ENCODE measurements around the gene GALNT9.
"Not testable (repeated sequence)": the region's sequence is repeated elsewhere in the genome, so short reads cannot be mapped to it uniquely, and the experiment has no call there.

Gene GALNT9

DNA sequence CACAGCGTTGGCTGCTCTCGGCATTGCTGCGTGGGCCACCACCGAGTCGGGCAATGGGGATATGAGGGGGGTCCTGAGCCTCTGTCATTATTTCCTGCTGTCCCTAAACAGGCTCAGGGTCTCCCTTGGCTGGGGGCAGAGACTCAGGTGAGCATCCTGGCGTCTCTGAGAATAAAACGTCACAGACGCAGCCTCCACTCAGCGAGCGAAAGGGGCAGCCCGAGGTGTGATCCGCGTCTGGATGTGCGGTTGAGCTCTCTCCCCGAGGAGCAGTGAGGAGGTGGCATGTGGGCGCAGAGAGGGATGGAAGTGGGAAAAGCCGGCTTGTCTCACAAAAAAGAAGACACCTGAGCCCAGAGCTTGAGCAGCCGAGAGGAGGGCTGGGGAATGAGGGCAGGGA, 62.6 kb downstream of the GALNT9 start:
- no peaks in the 10 kb centered on the region for H3K9me3 Mint-ChIP-seq

DNA sequence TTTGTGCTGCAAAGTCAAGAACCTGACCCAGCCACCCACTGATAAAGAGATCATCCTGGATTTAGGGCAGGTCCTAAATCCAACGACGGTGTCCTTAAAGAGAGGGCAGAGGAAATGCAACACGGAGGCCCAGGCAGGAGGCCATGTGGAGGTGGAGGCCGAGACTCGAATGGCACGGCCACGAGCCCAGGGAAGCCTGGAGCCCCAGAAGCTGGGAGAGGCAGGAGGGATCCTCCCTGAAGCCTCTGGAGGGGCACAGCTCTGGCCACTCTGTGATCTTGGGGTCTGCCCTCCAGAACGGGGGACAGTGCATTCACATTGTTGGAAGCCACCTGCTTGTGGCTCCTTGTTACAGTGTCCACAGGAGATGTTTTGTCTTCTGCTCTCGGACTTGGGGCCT, 63.0 kb downstream of the GALNT9 start:
- H3K4me3 Mint-ChIP-seq = no peak overlapping the region
- no peaks in the 10 kb centered on the region for H3K27me3 Mint-ChIP-seq (ENCODE audit: low read depth)
- DNase-seq (ENCODE audit: low spot score) = no peak
- H3K27ac Mint-ChIP-seq = no peak overlapping the region
- no peaks in the 10 kb centered on the region for H3K9me3 Mint-ChIP-seq
- no peaks in the 10 kb centered on the region for H3K36me3 Mint-ChIP-seq (ENCODE audit: low read depth)
- H3K4me1 Mint-ChIP-seq (ENCODE audit: low read depth) = no peaks in the 10 kb centered on the region

More for the DNA sequence above, 62.6 kb downstream of the GALNT9 start:
- Mint-ChIP-seq H3K4me3 (no peak overlapping the region), H3K27me3 (ENCODE audit: low read depth) (no peaks in the 10 kb centered on the region), H3K27ac (no peak overlapping the region), H3K4me1 (ENCODE audit: low read depth) (no peaks in the 10 kb centered on the region), H3K36me3 (ENCODE audit: low read depth) (no peaks in the 10 kb centered on the region)
- DNase-seq (ENCODE audit: low spot score) = no peak

GRCh38 chr12:132265822-132266221, 63.6 kb downstream of the GALNT9 start:
- H3K4me1 Mint-ChIP-seq (ENCODE audit: low read depth); H3K36me3 Mint-ChIP-seq (ENCODE audit: low read depth); H3K9me3 Mint-ChIP-seq; H3K27me3 Mint-ChIP-seq (ENCODE audit: low read depth); H3K4me3 Mint-ChIP-seq; H3K27ac Mint-ChIP-seq; DNase-seq (ENCODE audit: low spot score): not testable (repeated sequence)

DNA sequence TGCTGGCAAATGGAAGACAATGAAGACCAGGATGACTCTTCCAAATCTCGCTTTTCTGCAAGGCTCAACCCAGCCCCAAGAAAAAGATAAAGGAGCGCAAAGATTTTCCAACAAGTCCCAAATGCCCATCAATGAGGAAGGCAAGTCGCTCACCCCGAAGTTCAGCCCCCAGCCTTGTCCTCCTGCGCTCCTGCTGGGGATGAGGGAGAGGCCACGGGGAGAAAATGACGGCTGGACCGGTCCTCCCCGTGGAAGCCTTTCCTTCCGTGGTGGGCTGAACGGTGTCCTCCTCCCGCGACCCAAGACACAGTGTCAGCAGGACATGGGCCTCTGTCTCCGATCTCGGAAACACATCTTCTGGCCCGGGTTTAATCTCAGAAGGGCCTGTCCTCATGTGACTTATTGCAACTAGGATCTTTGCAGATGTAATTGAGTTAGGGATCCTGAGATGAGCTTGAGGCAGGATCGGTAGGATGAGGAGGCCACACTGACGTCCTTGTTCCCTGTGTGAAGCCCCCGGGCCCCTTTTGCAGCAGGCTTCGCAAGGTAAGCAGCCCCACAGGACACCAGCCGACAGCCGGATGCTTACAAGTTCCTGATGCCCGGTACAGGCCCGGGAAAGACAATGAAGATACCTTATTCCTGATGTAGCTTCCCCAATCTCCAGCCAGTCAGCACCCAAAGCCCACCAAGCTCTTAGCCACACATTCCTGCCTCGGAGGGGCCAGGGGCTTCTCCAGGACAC, 64.2 kb downstream of the GALNT9 start:
- Mint-ChIP-seq H3K36me3 (ENCODE audit: low read depth) (no peaks in the 10 kb centered on the region), H3K27ac (no peak overlapping the region), H3K27me3 (ENCODE audit: low read depth) (no peaks in the 10 kb centered on the region)

GRCh38 chr12:132264086-132265010, 65.0 kb downstream of the GALNT9 start:
- no peak overlapping the region for H3K27ac Mint-ChIP-seq

More for the DNA sequence above, 64.2 kb downstream of the GALNT9 start:
- DNase-seq (ENCODE audit: low spot score) = no peak
- Mint-ChIP-seq H3K4me1 (ENCODE audit: low read depth) (no peaks in the 10 kb centered on the region), H3K4me3 (no peak overlapping the region), H3K9me3 (no peaks in the 10 kb centered on the region)

GRCh38 chr12:132263451-132264049, 65.8 kb downstream of the GALNT9 start:
- Mint-ChIP-seq H3K4me3 (no peak overlapping the region), H3K4me1 (ENCODE audit: low read depth) (no peaks in the 10 kb centered on the region), H3K9me3 (no peaks in the 10 kb centered on the region), H3K27me3 (ENCODE audit: low read depth) (no peaks in the 10 kb centered on the region), H3K27ac (no peak overlapping the region), H3K36me3 (ENCODE audit: low read depth) (no peaks in the 10 kb centered on the region)
- no peak for DNase-seq (ENCODE audit: low spot score)

More at GRCh38 chr12:132264086-132265010, 65.0 kb downstream of the GALNT9 start:
- Mint-ChIP-seq H3K4me3 (no peak overlapping the region), H3K36me3 (ENCODE audit: low read depth) (no peaks in the 10 kb centered on the region), H3K4me1 (ENCODE audit: low read depth) (no peaks in the 10 kb centered on the region), H3K9me3 (no peaks in the 10 kb centered on the region), H3K27me3 (ENCODE audit: low read depth) (no peaks in the 10 kb centered on the region)
- DNase-seq (ENCODE audit: low spot score) = no peak

GRCh38 chr12:132263061-132263360, 66.4 kb downstream of the GALNT9 start:
- DNase-seq (ENCODE audit: low spot score) = no peak
- no peaks in the 10 kb centered on the region for H3K36me3 Mint-ChIP-seq (ENCODE audit: low read depth)
- H3K9me3 Mint-ChIP-seq = no peaks in the 10 kb centered on the region
- no peaks in the 10 kb centered on the region for H3K27me3 Mint-ChIP-seq (ENCODE audit: low read depth)
- H3K27ac Mint-ChIP-seq = no peak overlapping the region
- H3K4me1 Mint-ChIP-seq (ENCODE audit: low read depth) = no peaks in the 10 kb centered on the region
- H3K4me3 Mint-ChIP-seq = no peak overlapping the region

- Mint-ChIP-seq H3K27me3 (ENCODE audit: low read depth) (no peaks in the 10 kb centered on the region), H3K9me3 (no peaks in the 10 kb centered on the region), H3K36me3 (ENCODE audit: low read depth) (no peaks in the 10 kb centered on the region), H3K27ac (no peak overlapping the region), H3K4me3 (no peak overlapping the region), H3K4me1 (ENCODE audit: low read depth) (no peaks in the 10 kb centered on the region)
- no peak for DNase-seq (ENCODE audit: low spot score)
These were observed 66.9 kb downstream of the GALNT9 start for GRCh38 chr12:132262256-132263060.

DNA sequence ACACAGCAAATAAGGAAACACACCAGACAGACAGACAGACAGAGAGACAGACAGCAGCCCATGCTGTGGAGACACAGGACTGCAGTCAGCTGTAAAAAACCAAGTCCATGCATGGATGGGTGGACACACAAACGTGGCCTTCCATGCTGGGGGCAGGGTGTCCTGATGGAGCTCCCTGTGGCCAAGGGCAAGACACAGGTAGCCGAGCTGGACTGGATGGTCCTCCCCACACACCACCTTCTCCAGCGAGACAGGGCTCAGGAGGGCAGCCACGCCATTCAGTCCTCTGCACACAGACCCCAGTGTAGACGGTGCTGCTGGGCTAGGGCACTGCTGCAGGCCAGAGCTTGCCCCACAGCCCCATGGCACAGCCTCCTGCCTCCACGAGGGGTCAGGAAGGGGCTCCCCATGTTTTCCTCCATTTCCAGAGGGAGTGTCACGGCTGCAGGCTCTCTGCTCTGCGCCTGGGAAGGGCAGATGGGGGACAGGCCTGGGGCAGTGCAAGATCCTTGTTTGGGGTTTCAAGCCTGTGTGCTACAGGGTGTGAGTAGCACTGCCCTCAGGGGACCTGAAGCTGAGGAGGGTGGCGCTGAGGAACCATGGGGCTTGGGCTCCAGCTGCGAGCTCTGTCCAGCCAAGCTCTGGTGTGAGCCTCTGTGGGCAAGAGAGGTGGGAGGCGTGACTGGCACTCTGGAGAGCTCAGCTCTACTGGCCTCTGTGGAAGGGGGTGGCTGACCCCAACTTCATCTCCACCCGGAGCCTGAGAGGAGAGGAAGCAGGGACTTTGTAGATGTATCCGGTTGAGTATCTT, 67.9 kb downstream of the GALNT9 start:
- H3K27me3 Mint-ChIP-seq (ENCODE audit: low read depth) = no peaks in the 10 kb centered on the region
- no peak overlapping the region for H3K27ac Mint-ChIP-seq
- no peak overlapping the region for H3K4me3 Mint-ChIP-seq
- DNase-seq (ENCODE audit: low spot score) = no peak
- no peaks in the 10 kb centered on the region for H3K4me1 Mint-ChIP-seq (ENCODE audit: low read depth)
- H3K9me3 Mint-ChIP-seq = no peaks in the 10 kb centered on the region
- no peaks in the 10 kb centered on the region for H3K36me3 Mint-ChIP-seq (ENCODE audit: low read depth)

GRCh38 chr12:132260721-132261120, 68.7 kb downstream of the GALNT9 start:
- H3K27me3 Mint-ChIP-seq (ENCODE audit: low read depth) = no peaks in the 10 kb centered on the region
- no peak for DNase-seq (ENCODE audit: low spot score)
- H3K9me3 Mint-ChIP-seq = no peaks in the 10 kb centered on the region
- no peaks in the 10 kb centered on the region for H3K36me3 Mint-ChIP-seq (ENCODE audit: low read depth)
- no peak overlapping the region for H3K4me3 Mint-ChIP-seq
- no peaks in the 10 kb centered on the region for H3K4me1 Mint-ChIP-seq (ENCODE audit: low read depth)
- H3K27ac Mint-ChIP-seq = no peak overlapping the region

- Mint-ChIP-seq H3K4me3 (no peak overlapping the region), H3K36me3 (ENCODE audit: low read depth) (no peaks in the 10 kb centered on the region), H3K27ac (no peak overlapping the region), H3K9me3 (no peaks in the 10 kb centered on the region), H3K27me3 (ENCODE audit: low read depth) (no peaks in the 10 kb centered on the region), H3K4me1 (ENCODE audit: low read depth) (no peaks in the 10 kb centered on the region)
- no peak for DNase-seq (ENCODE audit: low spot score)
These were observed 69.3 kb downstream of the GALNT9 start for GRCh38 chr12:132259872-132260695.

GRCh38 chr12:132259364-132259871, 70.0 kb downstream of the GALNT9 start:
- no peaks in the 10 kb centered on the region for H3K9me3 Mint-ChIP-seq
- H3K36me3 Mint-ChIP-seq (ENCODE audit: low read depth) = no peaks in the 10 kb centered on the region
- H3K27me3 Mint-ChIP-seq (ENCODE audit: low read depth) = no peaks in the 10 kb centered on the region
- H3K27ac Mint-ChIP-seq = no peak overlapping the region
- no peak overlapping the region for H3K4me3 Mint-ChIP-seq
- no peak for DNase-seq (ENCODE audit: low spot score)
- no peaks in the 10 kb centered on the region for H3K4me1 Mint-ChIP-seq (ENCODE audit: low read depth)

All from T-helper 2 cell treated with Interferon-gamma antibody and Interleukin-4, amounts not matched to agents 5 μg/mL and 100 μg/mL, for 36 hours (primary cell).